Urothelium cell line (cell line): ENCODE measurements around the gene MCHR1.
"Not testable (repeated sequence)": the region's sequence is repeated elsewhere in the genome, so short reads cannot be mapped to it uniquely, and the experiment has no call there.

ENCODE experiments used
- DNase-seq: peaks from one replicate; pipeline ENCODE4 v3.0.0; 2011; ENCODE audit warnings: low spot score, mixed read lengths
- FAIRE-seq: peaks from 2 replicates; lab custom pipeline; 2011; peaks lifted over from hg19 to GRCh38; lab: Jason Lieb, UNC

MCHR1 gene

DNA sequence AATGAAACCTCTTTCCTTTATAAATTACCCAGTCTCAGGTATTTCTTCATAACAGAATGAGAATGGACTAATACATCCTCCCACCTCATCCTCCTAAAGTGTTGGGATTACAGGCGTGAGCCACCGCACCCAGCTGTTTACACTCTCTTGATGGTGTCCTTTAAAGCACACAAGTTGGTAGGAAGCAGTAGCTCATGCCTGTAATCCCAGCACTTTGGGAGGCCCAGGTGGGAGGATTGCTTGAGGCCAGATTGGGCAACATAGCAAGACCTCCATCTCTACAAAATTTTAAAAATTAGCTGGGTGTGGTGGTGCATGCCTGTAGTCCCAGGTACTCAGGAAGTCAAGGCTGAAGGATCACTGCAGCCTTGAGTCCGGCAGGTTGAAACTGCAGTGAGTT is 23.3 kb upstream of the MCHR1 start:
- not testable (repeated sequence) for FAIRE-seq, DNase-seq

DNA sequence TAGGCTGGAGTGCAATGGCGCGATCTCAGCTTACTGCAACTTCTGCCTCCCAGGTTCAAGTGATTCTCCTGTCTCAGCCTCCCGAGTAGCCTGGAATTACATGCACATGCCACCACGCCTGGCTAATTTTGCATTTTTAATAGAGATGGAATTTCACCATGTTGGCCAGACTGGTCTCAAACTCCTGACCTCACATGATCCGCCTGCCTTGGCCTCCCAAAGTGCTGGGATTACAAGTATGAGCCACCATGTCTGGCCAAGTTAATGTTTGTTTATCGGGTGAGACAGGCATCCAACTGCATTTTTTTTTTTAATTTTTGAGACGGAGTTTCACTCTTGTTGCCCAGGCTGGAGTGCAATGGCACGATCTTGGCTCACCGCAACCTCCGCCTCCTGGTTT is 22.6 kb upstream of the MCHR1 start:
- FAIRE-seq, DNase-seq: not testable (repeated sequence)

DNA sequence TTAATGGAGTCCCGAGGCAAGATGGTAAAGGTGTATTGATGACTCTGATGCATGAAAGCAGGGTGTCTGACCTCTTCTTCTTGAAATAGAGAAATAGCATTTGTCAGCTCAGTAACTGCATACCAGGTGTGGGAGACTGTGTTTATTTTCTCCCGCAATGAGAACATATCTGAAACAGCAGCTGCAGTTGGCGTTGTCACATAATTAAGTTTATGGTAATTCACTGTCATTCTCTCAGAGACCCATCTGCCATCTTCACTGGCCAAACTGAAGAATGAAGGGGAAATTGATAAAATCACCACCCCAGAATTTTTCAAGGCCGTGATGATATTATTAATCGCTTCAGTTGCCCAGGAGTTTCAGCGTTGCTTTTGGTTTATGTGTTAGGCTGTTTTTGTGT is 20.1 kb upstream of the MCHR1 start:
- DNase-seq (no peak), FAIRE-seq (no peak)

DNA sequence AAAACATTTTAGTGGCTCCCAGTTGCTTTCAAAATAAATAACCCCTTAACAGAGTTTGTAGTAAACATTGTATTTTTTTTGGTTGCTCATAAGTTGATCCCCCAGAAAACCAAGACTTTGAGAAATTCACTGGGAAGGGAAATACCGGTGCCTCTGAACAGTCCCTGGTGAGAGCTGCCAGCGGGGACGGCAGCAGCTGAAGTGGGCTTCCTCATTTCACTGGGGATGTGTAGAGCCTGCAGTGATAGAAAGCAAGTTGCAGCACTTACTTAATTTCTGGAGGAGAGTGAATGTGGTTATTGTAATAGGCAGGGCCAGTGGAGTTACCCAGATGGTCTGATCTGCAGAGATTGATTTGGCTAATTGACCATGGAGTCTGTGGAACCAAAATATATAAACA is 18.6 kb upstream of the MCHR1 start:
- FAIRE-seq (no peak), DNase-seq (no peak)

DNA sequence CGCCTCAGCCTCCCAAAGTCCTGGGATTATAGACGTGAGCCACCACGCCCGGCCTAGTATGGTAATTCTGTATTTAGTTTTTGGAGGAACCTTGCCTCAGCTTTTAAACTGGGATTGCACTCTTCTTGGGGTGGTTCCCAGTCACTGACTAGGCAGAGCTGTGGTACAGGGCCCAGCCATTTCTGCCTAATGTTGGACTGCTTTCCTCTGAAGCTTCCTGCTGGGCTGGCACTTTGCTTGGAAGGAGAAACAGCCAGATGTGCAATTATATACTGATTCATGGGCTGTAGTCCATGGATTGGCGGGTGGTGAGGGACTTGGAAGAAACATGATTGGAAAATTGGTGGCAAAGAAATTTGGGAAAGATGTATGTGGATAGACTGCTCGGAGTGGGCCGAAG is 17.6 kb upstream of the MCHR1 start:
- FAIRE-seq (no peak), DNase-seq (no peak)

DNA sequence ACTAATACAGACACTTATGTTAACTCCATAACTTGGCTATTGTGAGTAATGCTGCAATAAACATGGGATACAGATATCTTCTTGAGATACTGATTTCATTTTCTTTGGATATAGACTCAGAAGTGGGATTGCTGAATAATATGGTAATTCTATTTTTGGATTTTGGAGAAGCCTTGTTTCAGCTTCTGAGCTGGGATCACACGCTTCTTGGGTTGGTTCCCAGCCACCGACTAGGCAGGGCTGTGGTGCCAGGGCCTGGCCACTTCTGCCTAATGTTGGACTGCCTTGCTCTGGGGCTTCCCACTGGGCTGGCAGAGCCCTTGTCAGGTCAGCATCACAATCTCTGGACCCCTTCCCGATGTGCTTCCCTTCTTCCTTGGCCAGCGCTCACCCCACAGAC is 14.0 kb upstream of the MCHR1 start:
- FAIRE-seq, result no peak
- DNase-seq, result no peak

DNA sequence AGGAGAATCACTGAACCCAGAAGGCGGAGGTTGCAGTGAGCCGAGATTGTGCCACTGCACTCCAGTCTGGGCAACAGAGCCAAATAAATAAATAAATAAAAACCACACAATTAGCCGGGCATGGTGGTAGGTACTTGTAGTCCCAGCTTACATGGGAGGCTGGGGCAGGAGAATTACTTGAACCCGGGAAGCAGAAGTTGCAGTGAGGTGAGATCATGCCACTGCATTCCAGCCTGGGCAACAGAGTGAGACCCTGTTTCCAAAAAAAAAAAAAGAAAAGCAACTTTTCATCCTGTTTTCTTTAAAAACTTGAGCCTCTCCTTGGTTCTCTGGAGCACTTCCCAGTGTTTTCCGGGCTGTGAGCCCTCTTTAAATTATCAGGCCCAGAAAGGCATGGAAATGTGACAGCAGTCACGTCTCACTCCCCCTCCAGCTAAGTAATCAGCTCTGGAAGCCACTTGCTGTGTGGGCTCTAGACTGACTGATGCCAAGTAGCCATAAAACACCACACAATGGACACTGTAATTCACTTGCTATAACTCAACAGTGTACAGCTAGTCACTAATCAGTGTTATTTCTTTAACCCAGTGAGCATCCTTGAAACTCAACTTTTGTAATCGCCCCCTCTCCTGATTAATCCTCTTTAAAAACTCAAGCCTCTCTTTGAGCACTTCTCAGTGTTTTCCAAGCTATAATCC is 13.0 kb upstream of the MCHR1 start:
- no peak for DNase-seq
- no peak for FAIRE-seq

DNA sequence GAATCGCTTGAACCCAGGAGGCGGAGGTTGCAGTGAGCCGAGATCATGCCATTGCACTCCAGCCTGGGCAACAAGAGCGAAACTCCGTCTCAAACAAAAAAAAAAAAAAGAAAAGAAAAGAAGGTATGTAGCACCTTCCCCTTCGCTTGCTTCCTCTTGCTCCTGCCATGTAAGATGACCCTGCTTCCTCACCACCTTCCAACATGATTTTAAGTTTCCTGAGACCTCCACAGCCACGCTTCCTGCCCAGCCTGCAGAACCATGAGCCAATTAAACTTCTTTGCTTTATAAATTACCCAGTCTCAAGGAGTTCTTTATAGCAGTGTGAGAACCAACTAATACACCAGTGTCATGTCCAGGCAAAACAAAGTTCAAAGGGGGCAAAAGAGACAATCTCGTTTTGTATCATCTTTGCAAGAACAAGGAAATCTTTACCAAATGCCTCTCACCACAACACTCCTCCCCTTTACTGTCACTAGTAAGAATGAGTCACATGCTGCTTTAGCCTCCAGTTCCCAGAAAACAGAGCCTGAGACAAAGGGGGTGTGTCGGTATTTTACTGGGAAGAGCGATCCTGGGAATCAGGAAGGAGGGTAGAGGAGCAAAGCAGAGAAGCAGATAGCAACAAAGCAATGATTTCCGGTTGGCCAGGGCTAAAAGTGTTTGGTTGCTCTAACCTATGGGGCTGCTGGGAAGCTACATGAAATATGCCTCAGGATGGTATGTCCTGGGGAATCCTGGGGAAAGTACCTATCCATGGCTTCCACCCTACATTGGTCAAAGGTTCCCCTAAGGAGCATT is 10.5 kb upstream of the MCHR1 start:
- FAIRE-seq, result peak; percentile 78
- peak; percentile 83 for DNase-seq

DNA sequence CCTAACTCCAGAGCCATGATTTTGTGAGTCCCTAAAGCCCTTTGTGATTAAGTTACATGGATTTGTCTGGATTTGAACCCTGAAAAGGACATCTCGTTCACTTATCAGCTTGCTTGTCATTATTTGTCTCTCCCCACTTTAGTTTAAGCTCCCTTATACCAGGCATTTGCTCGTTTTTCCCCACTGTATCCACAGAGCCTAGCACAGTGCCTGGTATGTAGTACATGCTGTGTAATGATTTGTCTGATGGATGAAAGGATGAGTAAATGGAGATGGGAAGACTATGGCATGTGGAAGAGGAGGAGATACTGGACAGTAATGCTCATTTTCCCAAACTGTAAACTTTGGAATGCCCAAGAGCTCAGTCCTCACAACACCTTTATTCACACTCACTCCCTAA is 9.2 kb upstream of the MCHR1 start:
- DNase-seq (no peak), FAIRE-seq (peak; percentile 70)

DNA sequence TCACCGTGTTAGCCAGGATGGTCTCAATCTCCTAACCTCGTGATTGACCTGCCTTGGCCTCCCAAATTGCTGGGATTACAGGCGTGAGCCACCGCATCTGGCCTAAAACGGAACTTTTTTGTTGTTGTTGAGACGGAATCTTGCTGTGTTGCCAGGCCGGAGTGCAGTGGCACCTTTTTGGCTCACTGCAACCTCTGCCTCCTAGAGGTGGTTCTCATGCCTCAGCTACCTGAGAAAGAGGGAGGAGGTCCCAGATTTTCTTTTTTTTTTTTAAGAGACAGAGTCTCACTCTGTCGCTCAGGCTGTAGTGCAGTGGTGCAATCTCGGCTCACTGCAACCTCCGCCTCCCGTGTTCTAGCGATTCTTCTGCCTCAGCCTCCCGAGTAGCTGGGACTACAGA is 7.9 kb upstream of the MCHR1 start:
- DNase-seq (no peak), FAIRE-seq (no peak)

DNA sequence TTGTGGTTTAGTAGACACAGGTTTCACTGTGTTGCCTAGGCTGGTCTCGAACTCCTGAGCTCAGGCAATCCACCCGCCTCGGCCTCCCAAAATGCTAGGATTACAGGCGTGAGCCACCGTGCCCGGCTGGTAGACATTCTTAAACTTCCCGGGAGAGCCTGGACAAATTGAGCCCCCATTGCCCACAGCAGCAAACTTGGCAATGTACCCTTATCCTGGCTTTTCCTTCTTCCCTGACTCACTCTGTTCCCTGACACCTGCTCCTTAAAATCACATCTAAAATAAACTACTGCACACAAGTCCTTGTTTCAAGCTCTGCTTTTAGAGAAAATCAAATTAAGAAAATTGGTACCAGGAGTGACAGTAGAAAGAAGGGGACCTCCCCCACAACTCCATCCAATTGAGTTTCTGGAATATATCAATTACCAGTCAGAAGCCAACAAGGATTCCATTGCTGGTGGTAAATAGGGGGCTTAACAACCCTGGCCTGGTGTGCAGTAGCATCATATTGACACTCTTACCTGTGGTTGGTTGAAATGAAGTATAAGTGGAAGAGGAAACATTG is 7.4 kb upstream of the MCHR1 start:
- no peak for FAIRE-seq

DNA sequence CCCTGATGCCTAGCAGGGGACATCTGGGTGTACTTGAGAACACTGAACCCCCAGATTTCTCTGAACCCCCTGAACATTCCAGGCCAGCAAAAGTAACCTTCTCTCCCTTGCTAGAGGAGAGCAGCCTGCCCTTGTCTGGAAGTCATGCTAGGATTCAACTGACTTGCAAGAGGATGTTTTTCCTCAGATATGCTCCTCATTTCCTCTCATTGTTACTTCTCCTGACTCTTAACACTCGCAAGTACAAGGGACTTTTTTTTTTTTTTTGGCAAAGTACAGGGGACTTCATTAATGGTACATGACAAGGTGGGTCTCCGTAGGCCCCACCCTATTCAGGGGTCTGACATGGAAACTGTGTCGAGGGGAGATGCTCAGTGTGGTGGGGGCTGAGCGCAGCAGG is 6.3 kb upstream of the MCHR1 start:
- no peak for DNase-seq
- FAIRE-seq, result no peak

More for the DNA sequence above, 7.4 kb upstream of the MCHR1 start:
- DNase-seq, result no peak

DNA sequence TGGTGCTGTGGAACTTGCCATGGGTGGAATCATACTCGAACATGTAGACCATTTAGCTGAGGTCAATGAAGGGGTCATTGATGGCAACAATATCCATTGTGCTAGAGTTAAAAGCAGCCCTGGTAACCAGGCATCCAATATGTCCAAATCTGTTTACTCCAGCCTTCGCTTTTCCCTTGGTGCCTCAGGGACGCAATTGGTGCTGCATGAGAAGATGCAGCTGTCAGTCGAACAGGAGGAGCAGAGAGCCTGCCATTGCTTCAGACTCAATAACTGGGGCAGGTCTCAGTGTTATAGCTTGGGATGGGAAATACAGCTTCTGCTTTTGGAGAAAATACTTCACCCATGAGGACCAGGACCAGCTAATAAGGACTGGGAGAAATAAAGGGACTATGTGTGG is 5.0 kb upstream of the MCHR1 start:
- no peak for DNase-seq
- FAIRE-seq, result peak; percentile 65

DNA sequence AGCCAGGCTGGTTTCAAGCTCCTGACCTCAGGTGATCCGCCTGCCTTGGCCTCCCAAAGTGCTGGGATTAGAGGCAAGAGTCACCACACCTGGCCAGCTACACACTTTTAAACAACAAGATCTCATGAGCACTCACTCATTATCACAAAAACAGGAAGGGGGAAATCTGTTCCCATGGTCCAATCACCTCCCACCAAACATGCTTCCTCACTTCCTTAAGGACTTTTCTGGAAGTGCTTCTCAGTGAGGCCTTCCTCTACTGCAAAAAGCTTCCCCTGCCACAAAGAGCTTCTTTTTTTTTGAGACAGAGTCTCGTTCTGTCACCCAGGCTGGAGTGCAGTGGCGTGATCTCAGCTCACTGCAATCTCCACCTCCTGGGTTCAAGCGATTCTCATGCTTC is 3.1 kb upstream of the MCHR1 start:
- FAIRE-seq, result peak; percentile 27
- not testable (repeated sequence) for DNase-seq

DNA sequence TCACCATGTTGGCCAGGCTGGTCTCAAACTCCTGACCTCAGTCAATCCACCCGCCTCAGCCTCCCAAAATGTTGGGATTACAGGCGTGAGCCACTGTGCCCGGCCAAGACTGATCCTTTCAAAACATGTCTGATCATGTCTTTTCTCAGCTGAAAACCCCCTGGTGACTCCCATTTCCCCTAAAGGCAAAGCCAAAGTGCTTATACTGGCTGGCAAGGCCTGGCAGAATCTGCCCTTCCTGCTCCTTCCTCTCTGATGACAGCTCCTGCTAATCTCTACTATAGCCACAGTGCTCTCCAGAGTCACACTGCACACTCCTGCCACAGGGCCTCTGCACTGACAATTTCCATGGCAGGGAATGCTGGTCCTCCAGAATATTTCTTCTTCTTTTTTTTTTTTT is 2.6 kb upstream of the MCHR1 start:
- FAIRE-seq (no peak), DNase-seq (no peak)

DNA sequence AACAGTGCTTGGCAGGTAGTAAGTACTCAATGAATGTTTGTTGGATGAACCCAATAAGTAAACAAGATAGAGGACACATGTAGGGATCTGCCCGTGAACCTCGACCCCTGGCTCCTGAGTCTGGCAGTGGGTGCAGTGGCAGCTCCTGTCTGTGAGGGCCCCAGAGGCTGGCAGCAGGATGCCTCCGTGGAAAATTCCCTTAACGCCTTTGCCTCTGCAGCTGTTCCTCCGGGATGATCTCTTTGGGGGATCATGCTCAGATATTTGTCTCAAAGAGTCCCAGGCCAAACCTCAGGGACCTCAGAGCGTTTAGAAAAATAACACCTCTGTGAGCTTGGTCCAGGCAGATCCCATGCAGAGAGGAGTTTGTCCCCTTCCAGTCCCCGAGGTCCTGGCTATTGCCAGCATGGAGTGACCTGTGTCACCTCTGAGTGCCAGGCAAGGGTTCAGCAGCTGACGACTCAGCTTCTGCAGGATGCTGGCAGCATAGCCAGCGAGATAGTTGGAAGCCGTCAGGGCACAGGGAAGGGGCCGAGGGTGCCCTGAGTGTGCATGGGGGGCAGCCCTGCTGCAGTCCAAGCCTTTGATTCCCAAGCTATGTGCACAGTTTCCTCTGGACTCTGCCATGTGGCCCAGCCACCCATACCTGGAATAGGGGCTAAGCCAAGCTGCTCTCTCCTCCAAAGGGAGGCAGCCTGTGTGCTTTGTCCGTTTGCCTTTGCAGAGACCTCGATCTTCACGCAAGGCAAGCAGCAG is 613 bp upstream of the MCHR1 start:
- DNase-seq, result no peak

DNA sequence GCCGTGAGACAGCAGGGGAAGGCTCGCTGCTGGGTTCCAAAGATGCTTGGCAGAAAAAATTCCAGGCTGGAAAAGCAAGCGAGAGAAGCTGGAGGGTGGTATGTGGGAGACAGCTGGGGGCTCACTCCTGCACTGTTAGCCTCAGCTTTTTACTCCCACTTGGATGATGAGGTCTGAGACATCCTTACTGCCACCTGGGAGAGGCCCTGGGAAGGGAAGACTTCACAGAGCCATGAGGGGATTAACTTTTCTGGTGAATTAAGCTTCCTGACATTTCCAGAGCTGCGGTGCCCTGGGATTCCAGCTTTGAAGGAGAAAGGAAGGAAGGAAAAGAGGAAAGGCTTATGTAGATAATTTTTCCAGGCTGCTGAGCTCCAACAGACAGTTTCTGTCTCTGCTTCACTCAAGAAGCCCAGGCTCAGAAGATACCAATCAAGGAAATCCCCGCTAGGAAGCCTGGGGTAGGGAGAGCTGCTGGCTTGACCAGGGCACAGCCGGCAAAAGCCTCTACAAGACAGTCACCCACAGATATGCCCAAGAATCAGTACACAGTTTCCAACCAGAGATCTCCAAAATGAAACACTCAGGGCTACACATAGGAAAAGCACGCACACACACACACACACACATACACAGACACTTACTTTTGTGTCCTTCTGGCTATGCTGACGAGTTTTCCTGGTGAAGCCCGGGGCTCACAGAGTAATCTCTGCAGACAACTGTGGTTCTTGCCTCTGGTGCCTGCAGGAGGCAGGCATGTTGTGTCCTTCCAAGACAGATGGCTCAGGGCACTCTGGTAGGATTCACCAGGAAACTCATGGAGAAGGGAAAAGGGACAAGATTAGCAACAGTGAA is 907 bp downstream of the MCHR1 start:
- no peak for DNase-seq
- no peak for FAIRE-seq

More for the DNA sequence above, 613 bp upstream of the MCHR1 start:
- no peak for FAIRE-seq

DNA sequence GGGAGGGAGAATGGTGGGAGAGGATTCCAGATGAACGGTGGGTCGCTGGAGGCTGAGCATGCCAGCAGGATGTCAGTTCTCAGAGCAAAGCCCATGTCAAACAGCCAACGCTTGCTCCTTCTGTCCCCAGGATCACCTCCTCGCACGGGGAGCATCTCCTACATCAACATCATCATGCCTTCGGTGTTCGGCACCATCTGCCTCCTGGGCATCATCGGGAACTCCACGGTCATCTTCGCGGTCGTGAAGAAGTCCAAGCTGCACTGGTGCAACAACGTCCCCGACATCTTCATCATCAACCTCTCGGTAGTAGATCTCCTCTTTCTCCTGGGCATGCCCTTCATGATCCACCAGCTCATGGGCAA is 1.5 kb downstream of the MCHR1 start:
- FAIRE-seq, result peak; percentile 30

DNA sequence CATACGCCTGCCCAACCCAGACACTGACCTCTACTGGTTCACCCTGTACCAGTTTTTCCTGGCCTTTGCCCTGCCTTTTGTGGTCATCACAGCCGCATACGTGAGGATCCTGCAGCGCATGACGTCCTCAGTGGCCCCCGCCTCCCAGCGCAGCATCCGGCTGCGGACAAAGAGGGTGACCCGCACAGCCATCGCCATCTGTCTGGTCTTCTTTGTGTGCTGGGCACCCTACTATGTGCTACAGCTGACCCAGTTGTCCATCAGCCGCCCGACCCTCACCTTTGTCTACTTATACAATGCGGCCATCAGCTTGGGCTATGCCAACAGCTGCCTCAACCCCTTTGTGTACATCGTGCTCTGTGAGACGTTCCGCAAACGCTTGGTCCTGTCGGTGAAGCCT is 2.2 kb downstream of the MCHR1 start:
- FAIRE-seq, result no peak
- no peak for DNase-seq

More for the DNA sequence above, 1.5 kb downstream of the MCHR1 start:
- no peak for DNase-seq

DNA sequence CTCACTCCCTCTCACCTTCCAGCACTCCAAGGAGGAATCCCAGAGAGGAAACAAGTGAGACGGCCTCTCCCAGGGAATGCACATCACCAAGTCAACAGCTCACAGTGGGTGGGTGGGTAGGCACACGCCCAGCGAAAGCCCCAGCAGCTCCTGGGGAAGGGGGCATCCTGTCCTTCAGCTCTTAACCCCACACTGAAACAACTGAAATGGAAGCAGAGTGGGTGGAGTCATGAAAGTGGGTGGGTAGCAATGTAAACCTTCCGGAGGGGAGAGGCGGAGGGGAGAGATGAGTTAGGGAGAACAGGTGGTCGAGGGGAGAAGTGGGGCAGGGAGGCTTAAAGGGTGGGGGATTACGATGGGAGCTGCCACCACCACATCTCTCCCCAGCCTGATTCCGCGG is 5.4 kb downstream of the MCHR1 start:
- FAIRE-seq, result no peak

More for the DNA sequence above, 5.4 kb downstream of the MCHR1 start:
- DNase-seq, result no peak
